ENCODE results near the gene NUSAP1.

The NUSAP1 gene

GRCh38 chr15:41407341-41407740, 74.7 kb downstream of the NUSAP1 start:
- Histone ChIP-seq H3K36me3 (ENCODE audit: control insufficient read depth, insufficient read depth, low read length) (no peaks in the 10 kb centered on the region), H3K4me1 (ENCODE audit: control insufficient read depth, insufficient read depth, low read length, poor library complexity, severe bottlenecking) (no peaks in the 10 kb centered on the region), H3K9me3 (ENCODE audit: control insufficient read depth, low read length) (no peaks in the 10 kb centered on the region), H3K4me3 (ENCODE audit: insufficient read depth, low read depth, low read length, poor library complexity, severe bottlenecking) (no peak overlapping the region), H3K27ac (ENCODE audit: insufficient read depth, low read length, poor library complexity, severe bottlenecking) (no peak overlapping the region), H3K27me3 (replicated peaks; ENCODE audit: control insufficient read depth, insufficient read depth, low read length, poor library complexity, severe bottlenecking) (no peaks in the 10 kb centered on the region)
- no peak for DNase-seq

DNA sequence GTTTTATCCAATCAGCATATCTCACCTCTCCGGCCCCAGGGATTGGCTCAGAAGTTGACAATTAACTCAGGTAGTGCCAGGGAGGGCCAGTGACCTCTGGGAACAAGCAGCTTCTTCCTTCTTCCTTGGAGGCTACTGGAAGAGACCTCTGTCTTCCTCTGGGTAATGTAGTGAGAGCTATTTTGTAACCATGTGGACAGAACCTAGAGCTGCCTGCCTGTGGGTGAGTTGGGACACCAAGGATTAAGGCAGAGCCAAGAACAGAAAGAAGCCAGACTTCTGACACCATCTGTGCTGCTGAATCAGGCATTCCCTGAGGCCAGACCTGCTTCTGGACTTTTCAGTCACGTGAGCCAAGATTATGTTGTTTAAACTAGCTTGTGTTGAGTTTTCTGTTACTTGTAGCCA, 75.6 kb downstream of the NUSAP1 start:
- Histone ChIP-seq H3K27me3 (replicated peaks; ENCODE audit: control insufficient read depth, insufficient read depth, low read length, poor library complexity, severe bottlenecking) (no peaks in the 10 kb centered on the region), H3K9me3 (ENCODE audit: control insufficient read depth, low read length) (no peaks in the 10 kb centered on the region), H3K4me3 (ENCODE audit: insufficient read depth, low read depth, low read length, poor library complexity, severe bottlenecking) (no peak overlapping the region), H3K4me1 (ENCODE audit: control insufficient read depth, insufficient read depth, low read length, poor library complexity, severe bottlenecking) (no peaks in the 10 kb centered on the region), H3K27ac (ENCODE audit: insufficient read depth, low read length, poor library complexity, severe bottlenecking) (no peak overlapping the region), H3K36me3 (ENCODE audit: control insufficient read depth, insufficient read depth, low read length) (no peaks in the 10 kb centered on the region)
- no peak for DNase-seq

DNA sequence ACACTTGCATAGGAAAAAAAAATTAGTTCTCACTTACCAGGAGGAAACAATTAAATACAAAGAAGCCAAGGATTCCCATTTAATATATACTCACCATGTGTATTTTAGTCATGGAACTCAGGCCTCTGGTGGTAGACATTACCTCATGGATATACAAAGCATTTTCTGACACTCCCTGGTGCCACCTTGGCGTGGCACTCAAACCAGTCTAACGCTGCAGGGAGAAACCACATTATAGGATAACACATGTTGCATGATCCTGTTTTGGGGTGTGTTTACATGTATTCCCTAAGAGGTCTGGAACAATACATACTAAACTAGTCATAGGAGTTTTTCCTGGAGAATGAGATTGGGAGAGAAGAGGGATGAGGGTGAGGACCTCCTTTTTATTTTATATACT, 78.3 kb downstream of the NUSAP1 start:
- H3K27me3 ChIP-seq (replicated peaks; ENCODE audit: control insufficient read depth, insufficient read depth, low read length, poor library complexity, severe bottlenecking): no peaks in the 10 kb centered on the region
- H3K4me3 ChIP-seq (ENCODE audit: insufficient read depth, low read depth, low read length, poor library complexity, severe bottlenecking): no peak overlapping the region
- H3K4me1 ChIP-seq (ENCODE audit: control insufficient read depth, insufficient read depth, low read length, poor library complexity, severe bottlenecking): no peaks in the 10 kb centered on the region
- DNase-seq: no peak
- H3K36me3 ChIP-seq (ENCODE audit: control insufficient read depth, insufficient read depth, low read length): no peaks in the 10 kb centered on the region
- H3K27ac ChIP-seq (ENCODE audit: insufficient read depth, low read length, poor library complexity, severe bottlenecking): no peak overlapping the region
- H3K9me3 ChIP-seq (ENCODE audit: control insufficient read depth, low read length): no peaks in the 10 kb centered on the region

DNA sequence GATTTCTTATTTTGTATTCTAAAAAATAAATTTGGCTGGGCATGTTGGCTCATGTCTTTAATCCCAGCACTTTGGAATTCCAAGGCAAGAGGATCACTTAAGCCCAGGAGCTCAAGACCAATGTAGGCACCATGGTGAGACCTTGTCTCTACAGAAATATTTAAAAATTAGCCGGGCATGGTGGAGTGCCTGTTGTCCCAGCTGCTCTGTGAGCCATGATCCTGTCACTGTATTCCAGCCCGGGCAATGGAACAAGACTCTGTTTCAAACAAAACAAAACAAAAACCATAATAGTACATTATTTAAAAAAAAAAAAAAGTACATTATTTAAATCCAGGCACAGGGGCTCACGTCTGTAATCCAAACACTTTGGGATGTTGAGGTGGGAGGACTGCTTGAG, 78.8 kb downstream of the NUSAP1 start:
- Histone ChIP-seq H3K4me3 (ENCODE audit: insufficient read depth, low read depth, low read length, poor library complexity, severe bottlenecking) (no peak overlapping the region), H3K4me1 (ENCODE audit: control insufficient read depth, insufficient read depth, low read length, poor library complexity, severe bottlenecking) (no peaks in the 10 kb centered on the region), H3K9me3 (ENCODE audit: control insufficient read depth, low read length) (no peaks in the 10 kb centered on the region), H3K27me3 (replicated peaks; ENCODE audit: control insufficient read depth, insufficient read depth, low read length, poor library complexity, severe bottlenecking) (no peaks in the 10 kb centered on the region), H3K36me3 (ENCODE audit: control insufficient read depth, insufficient read depth, low read length) (no peaks in the 10 kb centered on the region), H3K27ac (ENCODE audit: insufficient read depth, low read length, poor library complexity, severe bottlenecking) (no peak overlapping the region)
- DNase-seq: no peak

- Histone ChIP-seq H3K9me3 (ENCODE audit: control insufficient read depth, low read length) (no peaks in the 10 kb centered on the region), H3K27ac (ENCODE audit: insufficient read depth, low read length, poor library complexity, severe bottlenecking) (peak overlapping the region; percentile 73), H3K36me3 (ENCODE audit: control insufficient read depth, insufficient read depth, low read length) (no peaks in the 10 kb centered on the region), H3K4me1 (ENCODE audit: control insufficient read depth, insufficient read depth, low read length, poor library complexity, severe bottlenecking) (peaks cover 8% of the 10 kb centered on the region), H3K27me3 (replicated peaks; ENCODE audit: control insufficient read depth, insufficient read depth, low read length, poor library complexity, severe bottlenecking) (no peaks in the 10 kb centered on the region), H3K4me3 (ENCODE audit: insufficient read depth, low read depth, low read length, poor library complexity, severe bottlenecking) (peak overlapping the region; percentile 78)
- no peak for DNase-seq
Observed at GRCh38 chr15:41416128-41416741, 83.6 kb downstream of the NUSAP1 start.

DNA sequence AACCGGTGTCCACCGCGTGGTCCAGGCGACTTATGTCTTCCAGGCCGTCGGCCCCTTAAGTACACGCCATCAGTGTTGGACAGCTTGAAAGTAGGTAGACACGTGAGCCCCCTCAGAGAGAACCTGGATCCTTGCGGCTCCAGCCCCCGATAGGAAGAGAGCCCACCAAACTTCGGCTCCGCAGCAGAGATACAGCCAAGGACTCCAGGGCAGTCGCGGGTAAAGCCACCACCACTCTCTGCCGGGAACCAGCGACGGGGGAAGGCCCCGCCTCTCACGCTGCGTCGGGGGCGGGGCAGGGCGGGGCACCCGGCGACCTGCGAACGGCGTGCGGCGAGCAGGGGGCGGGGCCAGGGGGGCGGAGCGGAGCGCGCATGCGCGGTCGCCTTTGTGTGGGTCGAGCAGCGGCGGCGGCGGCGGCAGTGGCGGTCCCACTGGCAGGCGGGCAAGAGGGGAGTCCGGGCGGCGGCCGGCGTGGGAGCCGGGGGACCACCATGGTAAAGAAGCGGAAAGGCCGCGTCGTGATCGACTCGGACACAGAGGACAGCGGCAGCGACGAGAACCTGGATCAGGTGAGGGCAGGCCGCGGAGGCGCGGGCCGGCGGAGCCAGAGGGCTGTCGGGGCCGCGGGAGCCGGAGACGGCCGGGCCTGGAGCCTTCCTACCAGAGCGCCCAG, 84.2 kb downstream of the NUSAP1 start, which contains the start of gene RTF1:
TSS of gene RTF1 (plus strand) at position 354 of the 676 bp plus-strand sequence. CDS start at position 375, 21 bp downstream.
- H3K27ac ChIP-seq (ENCODE audit: insufficient read depth, low read length, poor library complexity, severe bottlenecking): peak within 1 kb of the TSS; percentile 73
- H3K27me3 ChIP-seq (replicated peaks; ENCODE audit: control insufficient read depth, insufficient read depth, low read length, poor library complexity, severe bottlenecking): no peaks in the 10 kb centered on the region
- H3K4me1 ChIP-seq (ENCODE audit: control insufficient read depth, insufficient read depth, low read length, poor library complexity, severe bottlenecking): peaks cover 8% of the 10 kb centered on the region
- peak; percentile 92 to 95 (median 93) for DNase-seq
- no peaks in the 10 kb centered on the region for H3K9me3 ChIP-seq (ENCODE audit: control insufficient read depth, low read length)
- H3K36me3 ChIP-seq (ENCODE audit: control insufficient read depth, insufficient read depth, low read length): no peaks in the 10 kb centered on the region
- peak within 1 kb of the TSS; percentile 78 for H3K4me3 ChIP-seq (ENCODE audit: insufficient read depth, low read depth, low read length, poor library complexity, severe bottlenecking)

DNA sequence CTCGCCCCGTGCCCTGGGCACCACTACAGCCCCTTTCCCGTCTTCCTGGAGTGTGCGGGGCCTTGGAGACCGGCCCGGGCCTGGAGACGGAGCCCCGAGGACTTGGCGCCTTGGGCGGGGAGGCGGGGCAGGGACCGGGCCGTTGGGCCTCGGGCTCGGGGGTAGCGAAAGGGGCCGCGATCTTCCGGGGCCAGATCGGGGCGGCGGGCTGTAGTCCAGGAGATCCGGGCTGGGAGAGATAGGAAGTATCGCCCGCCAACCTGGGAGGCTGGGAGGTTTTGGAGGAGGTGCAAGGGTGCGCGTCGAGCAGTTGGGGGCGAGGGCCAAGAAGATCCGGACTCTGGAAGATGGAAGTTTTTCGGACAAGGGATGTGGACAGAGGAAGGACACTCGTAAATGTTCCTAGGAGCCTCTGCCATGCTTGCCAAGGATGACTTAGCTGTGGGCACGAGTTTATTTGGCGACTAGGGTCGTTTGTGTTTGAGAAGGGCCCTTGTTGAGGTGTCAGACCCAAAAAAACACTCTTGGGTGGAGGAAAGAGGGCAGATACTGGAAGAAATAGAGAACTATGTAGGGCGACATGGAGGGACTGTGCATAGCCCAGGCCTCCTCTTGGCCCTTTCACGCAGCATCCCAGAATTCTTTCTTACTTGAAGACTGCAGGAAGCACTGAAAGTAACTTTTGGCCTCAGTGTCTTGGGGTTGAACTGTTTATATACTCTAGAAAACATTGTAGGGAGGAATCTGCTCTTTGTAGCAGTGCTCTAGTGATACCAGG, 84.9 kb downstream of the NUSAP1 start:
- Histone ChIP-seq H3K27ac (ENCODE audit: insufficient read depth, low read length, poor library complexity, severe bottlenecking) (peak overlapping the region; percentile 62), H3K4me3 (ENCODE audit: insufficient read depth, low read depth, low read length, poor library complexity, severe bottlenecking) (peak overlapping the region; percentile 78), H3K4me1 (ENCODE audit: control insufficient read depth, insufficient read depth, low read length, poor library complexity, severe bottlenecking) (peaks cover 8% of the 10 kb centered on the region), H3K27me3 (replicated peaks; ENCODE audit: control insufficient read depth, insufficient read depth, low read length, poor library complexity, severe bottlenecking) (no peaks in the 10 kb centered on the region), H3K36me3 (ENCODE audit: control insufficient read depth, insufficient read depth, low read length) (no peaks in the 10 kb centered on the region), H3K9me3 (ENCODE audit: control insufficient read depth, low read length) (no peaks in the 10 kb centered on the region)
- DNase-seq: no peak

- no peak for DNase-seq
- Histone ChIP-seq H3K27ac (ENCODE audit: insufficient read depth, low read length, poor library complexity, severe bottlenecking) (no peak overlapping the region), H3K36me3 (ENCODE audit: control insufficient read depth, insufficient read depth, low read length) (no peaks in the 10 kb centered on the region), H3K4me3 (ENCODE audit: insufficient read depth, low read depth, low read length, poor library complexity, severe bottlenecking) (no peak overlapping the region), H3K9me3 (ENCODE audit: control insufficient read depth, low read length) (no peaks in the 10 kb centered on the region), H3K4me1 (ENCODE audit: control insufficient read depth, insufficient read depth, low read length, poor library complexity, severe bottlenecking) (no peaks in the 10 kb centered on the region), H3K27me3 (replicated peaks; ENCODE audit: control insufficient read depth, insufficient read depth, low read length, poor library complexity, severe bottlenecking) (no peaks in the 10 kb centered on the region)
Observed at GRCh38 chr15:41423979-41424659, 91.4 kb downstream of the NUSAP1 start.

DNA sequence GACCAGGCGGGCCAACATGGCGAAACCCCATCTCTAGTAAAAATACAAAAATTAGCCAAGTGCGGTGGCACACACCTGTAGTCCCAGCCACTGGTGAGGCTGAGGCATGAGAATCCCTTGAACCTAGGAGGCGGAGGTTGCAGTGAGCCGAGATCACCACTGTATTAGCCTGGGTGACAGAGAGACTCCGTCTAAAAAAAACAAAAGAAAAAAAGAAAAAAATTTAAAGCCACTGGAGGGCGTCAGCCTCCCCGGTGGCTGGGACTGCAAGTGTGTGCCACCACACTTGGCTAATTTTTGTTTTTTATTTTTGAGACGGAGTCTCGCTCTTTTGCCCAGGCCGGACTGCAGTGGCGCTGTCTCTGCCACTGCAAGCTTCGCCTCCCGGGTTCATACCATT, 92.1 kb downstream of the NUSAP1 start:
- H3K4me3 ChIP-seq (ENCODE audit: insufficient read depth, low read depth, low read length, poor library complexity, severe bottlenecking): no peak overlapping the region
- no peaks in the 10 kb centered on the region for H3K9me3 ChIP-seq (ENCODE audit: control insufficient read depth, low read length)
- H3K36me3 ChIP-seq (ENCODE audit: control insufficient read depth, insufficient read depth, low read length): no peaks in the 10 kb centered on the region
- no peaks in the 10 kb centered on the region for H3K27me3 ChIP-seq (replicated peaks; ENCODE audit: control insufficient read depth, insufficient read depth, low read length, poor library complexity, severe bottlenecking)
- H3K27ac ChIP-seq (ENCODE audit: insufficient read depth, low read length, poor library complexity, severe bottlenecking): no peak overlapping the region
- DNase-seq: no peak
- H3K4me1 ChIP-seq (ENCODE audit: control insufficient read depth, insufficient read depth, low read length, poor library complexity, severe bottlenecking): no peaks in the 10 kb centered on the region

Measured in effector memory CD4-positive, alpha-beta T cell (primary cell).